Upper lobe of left lung (tissue), 4 donors: ENCODE results near the gene KBTBD12.

Experiments used
- CTCF ChIP-seq, 6 experiments: fragments of 450-650 bp in 4 of 6; fragments of 200-600 bp in 2 of 6; sonication (generic) in 2 of 6; IDR thresholded peaks; one replicate each; pipeline ENCODE4 v1.5.1; 2016 to 2019; ENCODE audit warnings: antibody characterized with exemption in 6 of 6
- EP300 ChIP-seq, 4 donors: sonication (generic); formaldehyde crosslinking; IDR thresholded peaks; one replicate each; pipeline ENCODE4 v1.5.1; 2017; ENCODE audit warnings: antibody characterized with exemption in 4 of 4, control low read depth in 2 of 4
- POLR2A ChIP-seq, 4 donors: fragments of 450-650 bp; IDR thresholded peaks; one replicate each; pipeline ENCODE4 v1.5.1; 2016 to 2017; ENCODE audit warnings: antibody characterized with exemption in 4 of 4, mild to moderate bottlenecking in 2 of 4
- POLR2AphosphoS5 ChIP-seq, 2 donors: sonication (generic); formaldehyde crosslinking; IDR thresholded peaks; one replicate each; pipeline ENCODE4 v1.5.1; 2017; ENCODE audit warnings: antibody characterized with exemption in 2 of 2

- TF ChIP-seq POLR2A (IDR thresholded peaks at IDR 0.05) (peak in 1 of 4 donors; percentile 8), POLR2AphosphoS5 (IDR thresholded peaks at IDR 0.05) (no peak), EP300 (IDR thresholded peaks at IDR 0.05) (no peak), CTCF (IDR thresholded peaks at IDR 0.05) (no peak)
Measured at GRCh38 chr3:127915115-127915936, at the start of gene KBTBD12.
